NOMO-1 treated with DMSO at 0.1 percent for 48 hours (cell line): ENCODE measurements around the gene TMEM235.
"Not testable (repeated sequence)": the region's sequence is repeated elsewhere in the genome, so short reads cannot be mapped to it uniquely, and the experiment has no call there.

Source experiments
- DNase-seq: peaks from one replicate; lab custom pipeline; 2025; ENCODE audit not compliant: unreplicated experiment; lab: John Stamatoyannopoulos, UW

Gene TMEM235

GRCh38 chr17:78237401-78238012 lies 6.1 kb downstream of the TMEM235 start:
- DNase-seq, result no peak

- no peak for DNase-seq
Measured at GRCh38 chr17:78238823-78239488, 7.5 kb downstream of the TMEM235 start.

DNA sequence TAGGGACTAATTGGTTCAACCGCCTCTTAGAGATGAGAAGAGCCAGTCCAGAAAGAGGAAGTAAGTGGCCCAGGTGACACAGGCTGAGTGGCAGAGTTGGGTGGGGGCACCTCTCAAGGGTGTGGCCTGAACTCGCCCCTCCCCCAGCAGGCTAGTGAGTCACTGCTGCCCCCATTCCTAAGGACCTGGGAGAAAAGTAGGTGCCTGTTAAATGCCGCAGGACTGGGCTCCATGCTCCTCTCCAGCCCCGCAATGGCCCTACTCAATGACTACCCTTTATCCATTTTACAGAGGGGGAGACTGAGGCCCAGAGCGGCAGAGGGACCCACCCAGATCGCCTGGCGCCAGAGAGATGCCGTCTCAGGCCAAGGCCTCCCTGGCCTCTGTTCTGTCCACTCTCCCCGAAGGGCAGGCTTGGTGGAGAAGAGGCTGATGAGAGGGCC lies 8.1 kb downstream of the TMEM235 start:
- DNase-seq, result peak; percentile 73

- DNase-seq, result no peak
Measured at GRCh38 chr17:78240012-78240655, 8.7 kb downstream of the TMEM235 start.

DNA sequence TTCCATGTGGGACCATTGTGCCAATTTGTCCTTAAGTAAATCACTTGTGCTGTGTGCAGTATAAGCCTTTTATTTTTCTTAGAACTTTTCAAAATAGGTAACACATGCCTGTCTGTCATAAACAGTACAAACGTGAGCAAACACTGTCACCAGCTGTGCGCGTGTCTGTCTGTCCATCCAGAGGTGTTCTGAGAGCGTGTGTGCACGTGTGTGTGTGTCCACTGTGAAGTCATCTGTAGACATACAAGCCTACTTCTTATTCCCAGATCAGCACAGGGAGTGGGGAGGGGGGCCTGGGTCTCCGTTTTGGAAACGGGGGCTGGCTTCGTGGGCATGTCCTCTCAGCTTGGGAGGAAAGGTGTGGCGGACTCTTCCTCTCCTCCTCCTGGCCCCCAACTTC lies 9.4 kb downstream of the TMEM235 start:
- no peak for DNase-seq

DNA sequence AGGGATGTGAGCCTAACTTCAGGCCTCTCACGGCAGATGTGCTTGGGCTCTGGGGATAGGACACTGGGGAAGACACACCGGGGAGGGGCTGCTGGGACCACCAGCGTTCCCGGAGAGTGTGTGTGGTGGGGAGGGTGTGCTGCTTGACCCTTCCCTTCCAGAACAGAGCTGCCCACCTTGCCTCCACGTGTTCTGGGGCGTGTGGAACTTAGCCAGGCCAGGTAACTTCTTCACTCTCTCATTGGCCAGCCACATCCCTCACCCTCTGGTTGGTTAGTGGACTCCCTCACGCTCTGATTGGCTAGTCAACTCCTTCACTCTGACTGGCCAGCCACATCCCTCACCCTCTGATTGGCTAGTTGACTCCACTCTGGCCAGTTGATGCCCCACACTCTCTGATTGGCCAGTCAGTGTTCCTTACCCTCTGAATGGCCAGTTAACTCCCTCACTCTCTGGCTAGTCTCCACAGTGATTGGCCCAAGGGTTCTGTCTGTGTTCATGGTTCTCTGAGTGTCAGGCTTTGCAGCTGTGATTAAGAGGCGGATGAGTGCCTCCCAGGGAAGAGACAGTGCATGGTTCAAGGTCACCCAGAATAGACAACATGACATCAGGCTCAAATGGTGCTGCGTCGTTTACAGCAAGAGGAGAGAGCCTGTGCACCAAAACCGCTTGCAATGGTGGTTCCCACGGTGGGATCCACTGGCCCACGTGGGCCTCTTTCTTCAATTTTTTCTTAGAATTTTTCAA lies 10.0 kb downstream of the TMEM235 start:
- DNase-seq, result no peak

DNA sequence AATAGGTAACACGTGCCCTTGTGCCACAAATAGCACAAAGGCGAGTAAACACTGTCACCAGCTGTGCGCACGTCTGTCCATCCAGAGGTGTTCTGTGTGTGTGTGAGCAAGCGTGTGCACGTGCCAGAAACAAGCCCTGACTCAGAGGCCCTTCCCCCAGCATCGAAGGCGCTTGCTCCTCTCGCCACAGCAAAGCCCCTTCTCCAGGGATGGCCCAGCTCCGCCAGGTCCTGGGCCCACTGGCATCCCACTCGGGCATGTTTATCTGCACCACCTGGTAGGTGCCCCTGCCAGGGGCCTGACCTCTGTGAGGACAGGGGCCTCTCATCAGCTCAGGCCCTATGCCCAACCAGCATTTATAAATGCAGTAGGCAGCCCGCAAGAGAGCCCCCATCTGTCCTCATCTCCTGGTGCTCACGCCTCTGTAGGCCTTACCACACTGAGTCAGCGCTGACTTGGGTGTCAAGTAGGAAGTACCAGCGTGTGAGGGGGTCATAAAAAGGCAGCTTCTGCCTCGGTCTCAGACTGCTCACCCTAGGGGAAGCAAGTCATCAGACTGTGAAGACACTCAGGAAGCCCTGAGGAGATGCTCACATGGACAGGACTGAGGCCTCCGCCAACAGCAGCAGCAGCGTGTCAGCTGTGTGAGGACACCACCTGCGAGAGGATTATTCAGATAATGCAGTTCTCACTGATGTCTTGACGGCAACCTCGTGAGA lies 10.8 kb downstream of the TMEM235 start:
- peak; percentile 91 for DNase-seq

GRCh38 chr17:78247304-78247703 lies 15.9 kb downstream of the TMEM235 start:
- DNase-seq, result no peak

- no peak for DNase-seq
Measured at GRCh38 chr17:78248051-78248914, 16.9 kb downstream of the TMEM235 start.

- DNase-seq, result no peak
Measured at GRCh38 chr17:78249074-78249817, 17.8 kb downstream of the TMEM235 start.

GRCh38 chr17:78249818-78250806 lies 18.7 kb downstream of the TMEM235 start:
- no peak for DNase-seq

DNA sequence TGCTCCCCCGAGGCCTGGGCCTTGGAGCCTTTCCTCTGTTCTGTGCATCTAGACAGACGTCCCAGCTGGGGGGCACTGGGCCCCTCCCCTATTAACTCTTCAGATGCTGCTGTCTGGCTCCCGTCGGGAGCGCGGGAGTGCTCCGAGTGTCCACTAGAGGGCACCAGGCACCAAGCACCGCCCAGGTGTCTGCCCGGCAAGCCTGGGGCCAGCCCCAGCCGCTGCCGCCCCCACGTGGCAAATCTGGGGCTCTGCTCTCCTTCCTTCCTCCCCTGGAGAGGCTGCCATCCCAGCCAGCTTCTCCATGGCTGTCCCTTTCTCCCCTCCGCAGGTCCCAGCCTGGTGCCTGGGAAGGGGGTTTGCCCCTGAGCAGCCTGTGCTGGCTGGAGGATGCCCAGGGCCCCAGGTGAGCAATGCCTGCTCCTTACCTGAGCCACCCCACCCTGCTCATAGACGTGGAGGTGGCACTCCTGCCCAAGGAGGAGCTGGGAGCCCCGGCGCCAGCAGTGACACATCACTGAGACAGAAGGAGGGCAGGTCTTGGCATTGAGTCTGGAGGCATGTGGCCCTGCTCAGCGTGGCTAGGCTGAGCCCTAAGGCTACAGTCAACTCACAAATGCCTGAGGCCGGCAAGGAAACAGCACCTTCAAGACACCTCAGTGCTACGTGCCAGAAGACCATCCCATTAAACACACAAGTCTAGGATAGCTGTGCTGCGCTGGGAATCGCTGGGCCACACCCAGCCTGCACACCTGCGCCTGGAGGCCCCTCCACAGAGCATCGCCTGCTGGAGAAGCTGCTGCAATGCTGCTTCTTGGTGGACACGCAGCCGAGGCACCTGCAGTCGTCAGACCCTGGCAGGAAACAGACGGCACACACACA lies 19.7 kb downstream of the TMEM235 start:
- peak; percentile 82 for DNase-seq

DNA sequence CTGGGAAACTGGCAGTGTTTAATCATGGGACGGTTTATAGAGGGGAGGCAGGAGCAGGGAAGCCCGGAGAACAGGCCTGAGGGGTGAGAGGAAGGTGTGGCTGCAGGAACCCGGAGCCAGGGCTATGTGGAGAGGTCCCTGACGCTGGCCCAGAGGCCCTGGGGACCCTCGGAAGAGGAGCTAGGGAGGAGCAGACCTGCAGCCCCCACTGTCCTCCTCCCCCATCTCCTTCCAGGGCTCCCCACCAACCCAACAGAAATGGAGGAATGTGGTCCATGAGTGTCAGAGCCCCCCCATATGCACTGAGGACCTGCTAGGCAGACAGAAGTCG lies 20.3 kb downstream of the TMEM235 start:
- no peak for DNase-seq

DNA sequence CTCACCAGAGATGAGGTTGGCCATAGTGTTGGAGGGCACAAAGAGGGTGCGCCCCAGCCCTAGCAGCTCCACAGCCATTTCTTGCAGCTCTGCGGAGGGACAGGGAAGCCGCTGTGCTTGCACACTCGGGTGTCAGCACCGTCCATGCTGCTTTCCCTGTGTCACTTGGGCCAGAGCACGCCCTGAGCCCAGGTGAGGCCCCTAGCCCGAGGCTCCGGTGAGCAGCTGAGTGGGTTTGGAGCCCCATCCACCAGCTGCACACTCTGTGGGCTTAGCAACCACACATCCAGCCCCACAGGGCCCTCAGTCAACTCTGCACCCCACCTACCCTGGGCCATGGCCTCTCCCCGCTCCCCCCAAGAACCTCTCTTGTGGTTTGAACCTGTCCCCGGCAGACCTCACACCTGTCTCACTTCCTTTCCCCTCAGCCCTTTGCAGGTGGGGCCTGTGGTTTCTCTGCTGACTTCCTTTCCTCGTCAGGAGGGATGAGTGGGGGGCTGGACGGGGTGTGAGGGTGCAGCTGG lies 20.7 kb downstream of the TMEM235 start:
- no peak for DNase-seq

GRCh38 chr17:78252701-78253635 lies 21.5 kb downstream of the TMEM235 start:
- DNase-seq, result no peak

GRCh38 chr17:78253636-78253945 lies 22.2 kb downstream of the TMEM235 start:
- not testable (repeated sequence) for DNase-seq
